Bronchial epithelial cell (primary cell): ENCODE results near the gene IGFBP5. TPM values are rescaled to one million over a fixed set of nuclear protein-coding genes. Genes with fewer than 3 reads are reported as not detected.

Experiments
- DNase-seq: peaks from one replicate; pipeline ENCODE4 v3.0.0-alpha.2; 2010; ENCODE audit warnings: low read depth
- FAIRE-seq: peaks from 2 replicates; lab custom pipeline; 2011; peaks lifted over from hg19 to GRCh38; lab: Jason Lieb, UNC
- H3K27me3 ChIP-seq: 2 replicates; pipeline ENCODE4 v1.5.1; 2011; ENCODE audit warnings: low read length; ENCODE audit not compliant: control insufficient read depth, insufficient read depth
- H3K36me3 ChIP-seq: 2 replicates; pipeline ENCODE4 v1.5.1; 2011; ENCODE audit warnings: low read length; ENCODE audit not compliant: control insufficient read depth, insufficient read depth
- H3K4me3 ChIP-seq: 2 replicates; pipeline ENCODE4 v1.5.1; 2011; ENCODE audit warnings: mild to moderate bottlenecking, low read depth, low read length, control low read depth
- total RNA-seq: library from RNA; depleted of rRNA; stranded (reverse); fragments of >200 nt; gene quantifications from 2 replicates; pipeline ENCODE4 v1.2.1, GENCODE V29; 2014
- TF ChIP-seq, protein P1 (sequence below): IDR thresholded peaks from 2 replicates; pipeline ENCODE4 v1.5.1; 2011; ENCODE audit warnings: mild to moderate bottlenecking, moderate library complexity, low read length, control low read depth, inconsistent platforms; ENCODE audit not compliant: insufficient read depth, severe bottlenecking

The IGFBP5 gene
- total RNA-seq, 1 donor from 2014 or later: 9.2 TPM

DNA sequence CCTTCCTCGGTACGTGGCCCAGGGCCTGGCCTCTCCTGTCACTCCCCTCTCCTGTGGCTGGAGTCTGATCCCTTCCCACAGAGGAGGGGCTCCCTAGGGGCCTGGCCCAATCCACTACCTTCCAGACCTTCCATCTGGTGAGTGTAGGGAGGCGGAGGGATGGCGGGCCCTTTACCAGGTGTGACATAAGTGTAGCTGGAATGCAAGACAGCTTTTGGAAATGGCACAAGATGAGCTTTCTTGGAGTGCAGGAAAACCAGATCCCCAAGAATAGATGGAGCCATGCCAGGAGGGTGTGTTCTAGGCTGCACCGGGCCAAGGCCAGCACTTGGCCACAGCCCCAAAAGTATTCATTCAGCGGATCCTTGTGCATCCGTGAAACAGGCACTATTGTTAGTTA, 30.1 kb downstream of the IGFBP5 start:
- FAIRE-seq (peak; percentile 97), DNase-seq (peak; percentile 87)
- no peaks in the 10 kb centered on the region for H3K27me3 ChIP-seq
- TF ChIP-seq, protein P1, sequence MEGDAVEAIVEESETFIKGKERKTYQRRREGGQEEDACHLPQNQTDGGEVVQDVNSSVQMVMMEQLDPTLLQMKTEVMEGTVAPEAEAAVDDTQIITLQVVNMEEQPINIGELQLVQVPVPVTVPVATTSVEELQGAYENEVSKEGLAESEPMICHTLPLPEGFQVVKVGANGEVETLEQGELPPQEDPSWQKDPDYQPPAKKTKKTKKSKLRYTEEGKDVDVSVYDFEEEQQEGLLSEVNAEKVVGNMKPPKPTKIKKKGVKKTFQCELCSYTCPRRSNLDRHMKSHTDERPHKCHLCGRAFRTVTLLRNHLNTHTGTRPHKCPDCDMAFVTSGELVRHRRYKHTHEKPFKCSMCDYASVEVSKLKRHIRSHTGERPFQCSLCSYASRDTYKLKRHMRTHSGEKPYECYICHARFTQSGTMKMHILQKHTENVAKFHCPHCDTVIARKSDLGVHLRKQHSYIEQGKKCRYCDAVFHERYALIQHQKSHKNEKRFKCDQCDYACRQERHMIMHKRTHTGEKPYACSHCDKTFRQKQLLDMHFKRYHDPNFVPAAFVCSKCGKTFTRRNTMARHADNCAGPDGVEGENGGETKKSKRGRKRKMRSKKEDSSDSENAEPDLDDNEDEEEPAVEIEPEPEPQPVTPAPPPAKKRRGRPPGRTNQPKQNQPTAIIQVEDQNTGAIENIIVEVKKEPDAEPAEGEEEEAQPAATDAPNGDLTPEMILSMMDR: no peak
- H3K4me3 ChIP-seq: no peak overlapping the region
- peaks cover 3% of the 10 kb centered on the region for H3K36me3 ChIP-seq

GRCh38 chr2:216664593-216665034, 30.7 kb downstream of the IGFBP5 start:
- FAIRE-seq: peak; percentile 23
- DNase-seq: peak; percentile 48
- TF ChIP-seq, protein P1: peak; percentile 42
- H3K27me3 ChIP-seq: no peaks in the 10 kb centered on the region
- H3K4me3 ChIP-seq: no peak overlapping the region
- peaks cover 3% of the 10 kb centered on the region for H3K36me3 ChIP-seq

DNA sequence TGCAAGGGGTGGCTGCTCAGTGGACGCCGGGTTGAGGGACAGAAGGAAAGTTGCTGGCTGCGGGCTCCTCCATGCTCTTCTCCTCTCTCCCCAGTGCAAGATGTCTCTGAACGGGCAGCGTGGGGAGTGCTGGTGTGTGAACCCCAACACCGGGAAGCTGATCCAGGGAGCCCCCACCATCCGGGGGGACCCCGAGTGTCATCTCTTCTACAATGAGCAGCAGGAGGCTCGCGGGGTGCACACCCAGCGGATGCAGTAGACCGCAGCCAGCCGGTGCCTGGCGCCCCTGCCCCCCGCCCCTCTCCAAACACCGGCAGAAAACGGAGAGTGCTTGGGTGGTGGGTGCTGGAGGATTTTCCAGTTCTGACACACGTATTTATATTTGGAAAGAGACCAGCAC, 31.5 kb downstream of the IGFBP5 start:
- TF ChIP-seq, protein P1: no peak
- Histone ChIP-seq H3K4me3 (no peak overlapping the region), H3K27me3 (no peaks in the 10 kb centered on the region), H3K36me3 (peaks cover 3% of the 10 kb centered on the region)
- FAIRE-seq (no peak), DNase-seq (no peak)

DNA sequence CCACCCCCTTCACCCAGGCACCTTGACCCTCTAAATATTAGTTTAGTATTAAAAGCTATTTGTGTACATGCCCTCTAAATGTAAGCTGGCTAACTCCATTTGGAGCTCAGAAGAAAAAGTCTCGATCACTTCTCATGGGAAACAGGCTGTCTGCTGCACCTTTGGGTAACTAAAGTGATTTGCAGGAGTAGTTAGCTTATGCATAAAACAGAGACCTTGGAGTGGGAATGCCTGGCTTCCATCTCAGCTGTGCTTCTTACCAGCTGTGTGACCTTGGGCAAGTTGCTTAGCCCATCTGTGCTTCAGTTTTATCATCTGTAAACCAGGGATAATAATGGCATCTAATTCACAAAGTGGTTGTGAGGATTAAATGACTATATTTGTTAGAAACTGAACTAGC, 32.2 kb downstream of the IGFBP5 start:
- DNase-seq (no peak), FAIRE-seq (no peak)
- Histone ChIP-seq H3K27me3 (no peaks in the 10 kb centered on the region), H3K4me3 (no peak overlapping the region), H3K36me3 (peaks cover 3% of the 10 kb centered on the region)
- TF ChIP-seq, protein P1: no peak

GRCh38 chr2:216661639-216662375, 33.5 kb downstream of the IGFBP5 start:
- Histone ChIP-seq H3K4me3 (no peak overlapping the region), H3K36me3 (peaks cover 3% of the 10 kb centered on the region), H3K27me3 (no peaks in the 10 kb centered on the region)
- FAIRE-seq (no peak), DNase-seq (no peak)
- TF ChIP-seq, protein P1: peak; percentile 25
